B cell (primary cell): ENCODE results near the gene HPN. TPM values are rescaled to one million over a fixed set of nuclear protein-coding genes. Genes with fewer than 3 reads are reported as not detected.

Source experiments
- ATAC-seq: fragments of 200-7000 bp; cut with Tn5 transposase; one replicate; pipeline ENCODE4 v1.10.0; 2021; ENCODE audit warnings: low read depth, mild to moderate bottlenecking, moderate number of reproducible peaks, moderate library complexity
- CTCF ChIA-PET: fragments of 350-600 bp; sonication (Branson Sonifier 250); formaldehyde crosslinking; loops from one replicate; lab custom pipeline; 2021; ENCODE audit warnings: antibody characterized with exemption, inconsistent platforms; lab: Charles Lee
- POLR2A ChIA-PET: fragments of 350-600 bp; sonication (Branson Sonifier 250); formaldehyde crosslinking; loops from one replicate; lab custom pipeline; 2021; ENCODE audit warnings: antibody characterized with exemption; lab: Charles Lee
- DNase-seq: peaks from one replicate; pipeline ENCODE4 v3.0.0; 2013
- H2AFZ ChIP-seq: 2 replicates; pipeline ENCODE4 v1.6.1; 2012; ENCODE audit warnings: mild to moderate bottlenecking, low read depth, low read length; ENCODE audit not compliant: insufficient read depth, poor library complexity, severe bottlenecking
- H3K27ac ChIP-seq, 2 donors: 1 replicate in 1 of 2; 2 replicates in 1 of 2; pipeline ENCODE4 v1.5.1; 2012 to 2013; ENCODE audit warnings: low read length in 2 of 2, mild to moderate bottlenecking in 2 of 2, moderate library complexity in 1 of 2
- H3K27me3 ChIP-seq, 4 experiments: fragments of 200-600 bp in 1 of 4; sonication (generic) in 1 of 4; replicated peaks in 1 of 4; 1 replicate in 2 of 4; 2 replicates in 2 of 4; pipeline versions ENCODE4 v1.6.1 to v1.7.0; 2013 to 2016; ENCODE audit warnings: low read length in 3 of 4, mild to moderate bottlenecking in 2 of 4, mixed read lengths in 1 of 4, moderate library complexity in 1 of 4; ENCODE audit not compliant: insufficient read depth in 4 of 4, control insufficient read depth in 3 of 4; ENCODE audit errors: control extremely low read depth in 1 of 4
- H3K36me3 ChIP-seq, 2 experiments: replicated peaks in 1 of 2; 1 replicate in 1 of 2; 2 replicates in 1 of 2; pipeline versions ENCODE4 v1.6.1 to v1.7.1; 2013; ENCODE audit warnings: low read length in 1 of 2; ENCODE audit not compliant: insufficient read depth in 2 of 2, control insufficient read depth in 1 of 2; ENCODE audit errors: control extremely low read depth in 1 of 2, extremely low read depth in 1 of 2
- H3K4me1 ChIP-seq, 2 donors: fragments of 200-600 bp in 1 of 2; sonication (generic) in 1 of 2; 1 replicate in 1 of 2; 2 replicates in 1 of 2; pipeline versions ENCODE4 v1.5.1 to v1.6.1; 2013 to 2017; ENCODE audit warnings: low read length in 2 of 2; ENCODE audit not compliant: control insufficient read depth in 2 of 2, insufficient read depth in 2 of 2
- H3K4me2 ChIP-seq: replicated peaks from 2 replicates; pipeline ENCODE3; 2012; ENCODE audit warnings: mild to moderate bottlenecking, low read depth, low read length; ENCODE audit not compliant: poor library complexity, severe bottlenecking
- H3K4me3 ChIP-seq, 5 experiments: fragments of 200-600 bp in 1 of 5; sonication (generic) in 1 of 5; 1 replicate in 3 of 5; 2 replicates in 2 of 5; pipeline versions ENCODE4 v1.5.1 to v1.7.0; 2011 to 2016; ENCODE audit warnings: low read length in 4 of 5, mild to moderate bottlenecking in 4 of 5, low read depth in 2 of 5, control low read depth in 1 of 5, moderate library complexity in 1 of 5; ENCODE audit not compliant: insufficient read depth in 1 of 5; ENCODE audit errors: control extremely low read depth in 1 of 5, extremely low read depth in 1 of 5
- H3K79me2 ChIP-seq: fragments of 200-600 bp; sonication (generic); one replicate; pipeline ENCODE4 v1.6.0; 2016; ENCODE audit warnings: low read length; ENCODE audit not compliant: control insufficient read depth, insufficient read depth
- H3K9ac ChIP-seq: fragments of 200-600 bp; sonication (generic); 2 replicates; pipeline ENCODE4 v1.6.1; 2017; ENCODE audit warnings: mild to moderate bottlenecking, low read length, moderate library complexity
- H3K9me3 ChIP-seq, 3 donors: one replicate each; pipeline versions ENCODE4 v1.6.1 to v1.7.1; 2013; ENCODE audit warnings: low read length in 2 of 3; ENCODE audit not compliant: control insufficient read depth in 2 of 3, insufficient read depth in 1 of 3; ENCODE audit errors: control extremely low read depth in 1 of 3
- H4K20me1 ChIP-seq: 2 replicates; pipeline ENCODE4 v1.6.0; 2012; ENCODE audit warnings: mild to moderate bottlenecking, low read length; ENCODE audit not compliant: insufficient read depth, control insufficient read depth, poor library complexity, severe bottlenecking
- H3K27ac Mint-ChIP-seq: one replicate; pipeline ENCODE4 v1.8.0; 2021; ENCODE audit warnings: mixed read lengths
- H3K27me3 Mint-ChIP-seq: one replicate; pipeline ENCODE4 v1.8.0; 2021; ENCODE audit warnings: mixed read lengths
- H3K4me1 Mint-ChIP-seq: one replicate; pipeline ENCODE4 v1.8.0; 2021; ENCODE audit warnings: mixed read lengths
- H3K4me3 Mint-ChIP-seq: one replicate; pipeline ENCODE4 v1.8.0; 2021; ENCODE audit warnings: mixed read lengths
- H3K9me3 Mint-ChIP-seq: one replicate; pipeline ENCODE4 v1.8.0; 2022; ENCODE audit warnings: mixed read lengths; ENCODE audit not compliant: insufficient read depth
- EZH2 ChIP-seq: IDR thresholded peaks from 2 replicates; pipeline ENCODE4 v1.6.1; 2012; ENCODE audit warnings: borderline replicate concordance, low read depth, mild to moderate bottlenecking, moderate library complexity, low read length; ENCODE audit not compliant: insufficient read depth, poor library complexity, severe bottlenecking
- WGBS: methylation state at CpG from one replicate; pipeline ENCODE4 v1.1.5; 2013; ENCODE audit warnings: missing lambda C conversion rate; ENCODE audit not compliant: insufficient coverage; 5-methylcytosine and 5-hydroxymethylcytosine counted together
- intact Hi-C: fragments of 100-400 bp; cut with micrococcal nuclease; formaldehyde crosslinking; loops from one replicate; pipeline ENCODE4 v1.10.0; 2022
- polyA plus RNA-seq: library from polyadenylated mRNA; depleted of rRNA; stranded (reverse); fragments of >200 nt; gene quantifications from 2 replicates; pipeline ENCODE4 v1.2.3, GENCODE V29; 2012
- total RNA-seq, 2 donors: library from RNA; stranded (reverse); fragments of 120-200 nt in 1 of 2; gene quantifications; 1 replicate in 1 of 2; 2 replicates in 1 of 2; pipeline versions ENCODE4 v1.2.3 to v1.2.4, GENCODE V29; 2013 to 2022
- TF ChIP-seq, protein P1 (sequence below): fragments of 200-600 bp; IDR thresholded peaks from one replicate; pipeline ENCODE4 v1.8.0; 2022; ENCODE audit warnings: antibody characterized with exemption, mild to moderate bottlenecking

Gene HPN
- total and polyA plus RNA-seq, 2 donors (not counting 1 experiment from before 2014, with no cell fraction given) = 0.30 TPM; not detected in 1

DNA sequence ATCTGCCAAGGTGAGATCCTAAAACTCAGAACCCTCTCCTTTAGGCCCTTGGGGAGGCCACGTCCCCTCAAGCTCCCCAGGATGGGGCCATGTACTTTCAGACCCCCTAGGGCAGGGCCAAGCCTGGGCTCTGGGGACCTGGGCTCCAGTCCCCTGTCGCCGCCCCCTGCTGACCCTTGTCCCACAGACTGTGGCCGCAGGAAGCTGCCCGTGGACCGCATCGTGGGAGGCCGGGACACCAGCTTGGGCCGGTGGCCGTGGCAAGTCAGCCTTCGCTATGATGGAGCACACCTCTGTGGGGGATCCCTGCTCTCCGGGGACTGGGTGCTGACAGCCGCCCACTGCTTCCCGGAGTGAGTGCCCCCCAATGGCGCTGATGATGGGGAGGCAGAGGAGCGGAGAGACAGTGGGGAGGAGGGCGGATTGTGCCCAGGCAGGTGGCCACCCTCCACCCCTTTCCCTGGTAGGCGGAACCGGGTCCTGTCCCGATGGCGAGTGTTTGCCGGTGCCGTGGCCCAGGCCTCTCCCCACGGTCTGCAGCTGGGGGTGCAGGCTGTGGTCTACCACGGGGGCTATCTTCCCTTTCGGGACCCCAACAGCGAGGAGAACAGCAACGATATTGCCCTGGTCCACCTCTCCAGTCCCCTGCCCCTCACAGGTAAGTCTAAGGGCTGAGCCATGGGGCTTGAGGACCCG is 18.8 kb downstream of the HPN start:
- Histone ChIP-seq H3K4me1 (no peaks in the 10 kb centered on the region), H3K4me3 (no peak overlapping the region), H3K4me2 (no peak overlapping the region), H3K27ac (no peak overlapping the region), H3K79me2 (no peaks in the 10 kb centered on the region), H3K36me3 (no peaks in the 10 kb centered on the region), H3K9me3 (no peaks in the 10 kb centered on the region), H3K27me3 (no peaks in the 10 kb centered on the region), H2AFZ (no peak overlapping the region), H3K9ac (no peak overlapping the region), H4K20me1 (no peaks in the 10 kb centered on the region)
- WGBS = 94% methylated on average over 20 of the region's 29 CpGs
- no peaks in the 10 kb centered on the region for H3K9me3 Mint-ChIP-seq
- POLR2A ChIA-PET = no interaction called here
- H3K4me3 Mint-ChIP-seq = no peak overlapping the region
- peaks cover 9% of the 10 kb centered on the region for H3K27me3 Mint-ChIP-seq
- H3K27ac Mint-ChIP-seq = no peak overlapping the region
- no peak for TF ChIP-seq EZH2
- TF ChIP-seq, protein P1, sequence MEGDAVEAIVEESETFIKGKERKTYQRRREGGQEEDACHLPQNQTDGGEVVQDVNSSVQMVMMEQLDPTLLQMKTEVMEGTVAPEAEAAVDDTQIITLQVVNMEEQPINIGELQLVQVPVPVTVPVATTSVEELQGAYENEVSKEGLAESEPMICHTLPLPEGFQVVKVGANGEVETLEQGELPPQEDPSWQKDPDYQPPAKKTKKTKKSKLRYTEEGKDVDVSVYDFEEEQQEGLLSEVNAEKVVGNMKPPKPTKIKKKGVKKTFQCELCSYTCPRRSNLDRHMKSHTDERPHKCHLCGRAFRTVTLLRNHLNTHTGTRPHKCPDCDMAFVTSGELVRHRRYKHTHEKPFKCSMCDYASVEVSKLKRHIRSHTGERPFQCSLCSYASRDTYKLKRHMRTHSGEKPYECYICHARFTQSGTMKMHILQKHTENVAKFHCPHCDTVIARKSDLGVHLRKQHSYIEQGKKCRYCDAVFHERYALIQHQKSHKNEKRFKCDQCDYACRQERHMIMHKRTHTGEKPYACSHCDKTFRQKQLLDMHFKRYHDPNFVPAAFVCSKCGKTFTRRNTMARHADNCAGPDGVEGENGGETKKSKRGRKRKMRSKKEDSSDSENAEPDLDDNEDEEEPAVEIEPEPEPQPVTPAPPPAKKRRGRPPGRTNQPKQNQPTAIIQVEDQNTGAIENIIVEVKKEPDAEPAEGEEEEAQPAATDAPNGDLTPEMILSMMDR = no peak
- H3K4me1 Mint-ChIP-seq = no peaks in the 10 kb centered on the region
- no peak for ATAC-seq
- CTCF ChIA-PET = no interaction called here
- DNase-seq = no peak
- intact Hi-C loops = no loop called here

DNA sequence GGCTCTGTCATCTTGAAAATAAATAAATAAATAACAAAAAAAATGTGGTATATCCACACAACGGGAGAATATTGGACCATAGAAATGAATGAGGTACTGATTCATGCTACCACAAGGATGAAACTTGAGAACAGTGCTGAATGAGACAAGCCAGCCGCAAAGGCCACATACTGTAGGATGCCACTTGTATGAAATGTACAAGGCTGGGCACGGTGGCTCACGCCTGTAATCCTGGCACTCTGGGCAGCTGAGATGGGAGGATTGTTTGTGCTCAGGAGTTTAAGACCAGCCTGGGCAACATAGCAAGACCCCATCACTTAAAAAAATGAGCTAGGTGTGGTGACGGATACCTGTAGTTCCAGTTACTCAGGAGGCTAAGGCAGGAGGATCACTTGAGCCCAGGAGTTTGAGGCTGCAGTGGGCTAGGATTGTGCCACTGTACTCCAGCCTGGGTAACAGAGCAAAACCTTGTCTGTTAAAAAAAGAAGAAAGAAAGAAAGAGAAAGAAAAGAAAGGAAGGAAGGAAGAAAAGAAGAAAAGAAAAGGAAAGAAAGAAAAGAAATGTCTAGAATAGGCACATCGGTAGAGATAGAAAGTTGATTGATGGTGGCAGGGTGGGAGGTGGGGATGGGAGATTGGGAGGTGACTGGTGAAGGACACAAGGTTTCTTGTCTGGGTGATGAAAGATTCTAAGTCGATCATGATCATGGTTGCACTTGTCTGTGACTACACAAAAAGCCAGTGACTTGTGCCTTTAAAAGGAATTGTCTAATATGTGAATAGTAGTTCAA is 20.3 kb downstream of the HPN start:
- DNase-seq (no peak), ATAC-seq (no peak)
- TF ChIP-seq, protein P1 = no peak
- no peak for TF ChIP-seq EZH2
- peaks cover 0 to 3% of the 10 kb centered on the region in 2 donors for H3K4me1 ChIP-seq
- no peak overlapping the region for H2AFZ ChIP-seq
- no peaks in the 10 kb centered on the region for H3K79me2 ChIP-seq
- H3K27me3 ChIP-seq = no peaks in the 10 kb centered on the region
- Mint-ChIP-seq H3K27me3 (no peaks in the 10 kb centered on the region), H3K4me3 (no peak overlapping the region), H3K27ac (no peak overlapping the region), H3K9me3 (no peaks in the 10 kb centered on the region), H3K4me1 (peaks cover 2% of the 10 kb centered on the region)
- H3K9ac ChIP-seq = no peak overlapping the region
- H3K4me2 ChIP-seq = no peak overlapping the region
- WGBS = 91% methylated on average over 4 of the region's 7 CpGs
- peaks cover 0 to 7% (median 3%) of the 10 kb centered on the region in 3 donors for H3K9me3 ChIP-seq
- H4K20me1 ChIP-seq = no peaks in the 10 kb centered on the region
- intact Hi-C loops = no loop called here
- ChIA-PET POLR2A (no interaction called here), CTCF (interaction anchor here (0.6 to 2.6 kb wide), 4 partner anchors 11 to 65 kb away, joined by 3 to 5 read pairs (median 4); no protein-coding TSS in a partner anchor)
- no peak overlapping the region for H3K4me3 ChIP-seq
- no peak overlapping the region for H3K27ac ChIP-seq
- no peaks in the 10 kb centered on the region for H3K36me3 ChIP-seq
